ENCODE data around the gene CAMTA1. TPM values are rescaled to one million over a fixed set of nuclear protein-coding genes. Genes with fewer than 3 reads are reported as not detected.

Gene CAMTA1
- total RNA-seq, 2 donors from 2014 or later, result 100 to 102 TPM

GRCh38 chr1:6862906-6863305, 77.7 kb downstream of the CAMTA1 start:
- intact Hi-C loops (cut with DNase I), result no loop called here
- WGBS, result 77% methylated on average over 4 of the region's 4 CpGs
- Histone ChIP-seq H3K36me3 (no peaks in the 10 kb centered on the region), H3K9me3 (no peaks in the 10 kb centered on the region), H3K27ac (no peak overlapping the region), H3K4me1 (replicated peaks) (no peaks in the 10 kb centered on the region), H3K27me3 (replicated peaks; ENCODE audit: insufficient read depth) (no peaks in the 10 kb centered on the region), H3K4me3 (no peak overlapping the region)
- no peak for DNase-seq (ENCODE audit: low spot score)
- TF ChIP-seq POLR2A (IDR thresholded peaks at IDR 0.05), result no peak

- Histone ChIP-seq H3K9me3 (no peaks in the 10 kb centered on the region), H3K27ac (no peak overlapping the region), H3K36me3 (no peaks in the 10 kb centered on the region), H3K4me3 (no peak overlapping the region), H3K27me3 (replicated peaks; ENCODE audit: insufficient read depth) (no peaks in the 10 kb centered on the region), H3K4me1 (replicated peaks) (no peaks in the 10 kb centered on the region)
- 95% methylated on average over 5 of the region's 5 CpGs for WGBS
- TF ChIP-seq POLR2AphosphoS5 (IDR thresholded peaks at IDR 0.05) (no peak), POLR2A (IDR thresholded peaks at IDR 0.05) (no peak), CTCF (IDR thresholded peaks at IDR 0.05) (no peak)
- DNase-seq (ENCODE audit: low spot score), result no peak
- intact Hi-C loops (cut with DNase I), result no loop called here
Observed at GRCh38 chr1:6864166-6864565, 78.9 kb downstream of the CAMTA1 start.

- Histone ChIP-seq H3K27me3 (replicated peaks; ENCODE audit: insufficient read depth) (no peaks in the 10 kb centered on the region), H3K4me3 (no peak overlapping the region), H3K4me1 (replicated peaks) (no peaks in the 10 kb centered on the region), H3K9me3 (no peaks in the 10 kb centered on the region), H3K27ac (no peak overlapping the region), H3K36me3 (no peaks in the 10 kb centered on the region)
- intact Hi-C loops (cut with DNase I), result no loop called here
- DNase-seq (ENCODE audit: low spot score), result no peak
- 85% methylated on average over 7 of the region's 7 CpGs for WGBS
- no peak for TF ChIP-seq CTCF (IDR thresholded peaks at IDR 0.05)
- TF ChIP-seq POLR2AphosphoS5 (IDR thresholded peaks at IDR 0.05), result no peak
- no peak for TF ChIP-seq POLR2A (IDR thresholded peaks at IDR 0.05)
Observed at GRCh38 chr1:6866825-6867224, 81.6 kb downstream of the CAMTA1 start.

GRCh38 chr1:6867321-6867720, 82.1 kb downstream of the CAMTA1 start:
- Histone ChIP-seq H3K4me1 (replicated peaks) (no peaks in the 10 kb centered on the region), H3K27ac (no peak overlapping the region), H3K27me3 (replicated peaks; ENCODE audit: insufficient read depth) (no peaks in the 10 kb centered on the region), H3K4me3 (no peak overlapping the region), H3K9me3 (no peaks in the 10 kb centered on the region), H3K36me3 (no peaks in the 10 kb centered on the region)
- WGBS, result 87% methylated on average over 5 of the region's 5 CpGs
- intact Hi-C loops (cut with DNase I), result no loop called here
- DNase-seq (ENCODE audit: low spot score), result no peak
- no peak for TF ChIP-seq CTCF (IDR thresholded peaks at IDR 0.05)
- TF ChIP-seq POLR2AphosphoS5 (IDR thresholded peaks at IDR 0.05), result no peak
- TF ChIP-seq POLR2A (IDR thresholded peaks at IDR 0.05), result no peak

- Histone ChIP-seq H3K27ac (no peak overlapping the region), H3K4me3 (no peak overlapping the region), H3K9me3 (no peaks in the 10 kb centered on the region), H3K27me3 (replicated peaks; ENCODE audit: insufficient read depth) (no peaks in the 10 kb centered on the region), H3K4me1 (replicated peaks) (no peaks in the 10 kb centered on the region), H3K36me3 (no peaks in the 10 kb centered on the region)
- TF ChIP-seq POLR2A (IDR thresholded peaks at IDR 0.05), result no peak
- no peak for TF ChIP-seq CTCF (IDR thresholded peaks at IDR 0.05)
- TF ChIP-seq POLR2AphosphoS5 (IDR thresholded peaks at IDR 0.05), result no peak
- intact Hi-C loops (cut with DNase I), result no loop called here
- DNase-seq (ENCODE audit: low spot score), result no peak
- 71% methylated on average over 10 of the region's 10 CpGs for WGBS
Observed at GRCh38 chr1:6867729-6868659, 82.7 kb downstream of the CAMTA1 start.

Measured in prostate gland (tissue), 2 donors.